IPS DF 4.7 (cell line): ENCODE results near the gene MTARC1.

Experiments
- DNase-seq: peaks from one replicate; pipeline ENCODE4 v3.0.0-alpha.2; 2013; ENCODE audit warnings: low spot score; ENCODE audit errors: extremely low read depth

MTARC1 gene

GRCh38 chr1:220770245-220770913 lies 16.3 kb upstream of the MTARC1 start:
- no peak for DNase-seq

- no peak for DNase-seq
Measured at GRCh38 chr1:220772846-220773245, 13.9 kb upstream of the MTARC1 start.

GRCh38 chr1:220775240-220775853 lies 11.4 kb upstream of the MTARC1 start:
- no peak for DNase-seq

GRCh38 chr1:220776254-220776653 lies 10.5 kb upstream of the MTARC1 start:
- DNase-seq, result no peak

GRCh38 chr1:220776720-220777326 lies 9.9 kb upstream of the MTARC1 start:
- no peak for DNase-seq

- DNase-seq, result no peak
Measured at GRCh38 chr1:220783453-220783852, 3.3 kb upstream of the MTARC1 start.

GRCh38 chr1:220784751-220785150 lies 2.0 kb upstream of the MTARC1 start:
- no peak for DNase-seq

- no peak for DNase-seq
Measured at GRCh38 chr1:220785166-220786056, 1.3 kb upstream of the MTARC1 start.

GRCh38 chr1:220786057-220786336 lies 716 bp upstream of the MTARC1 start:
- DNase-seq, result no peak

GRCh38 chr1:220787069-220787619 lies 431 bp downstream of the MTARC1 start:
- DNase-seq, result no peak

- DNase-seq, result no peak
Measured at GRCh38 chr1:220788900-220789299, 2.2 kb downstream of the MTARC1 start.

- DNase-seq, result no peak
Measured at GRCh38 chr1:220789532-220790147, 2.9 kb downstream of the MTARC1 start.

- DNase-seq, result no peak
Measured at GRCh38 chr1:220791285-220791684, 4.6 kb downstream of the MTARC1 start.

- no peak for DNase-seq
Measured at GRCh38 chr1:220791956-220792355, 5.2 kb downstream of the MTARC1 start.

- no peak for DNase-seq
Measured at GRCh38 chr1:220796530-220796929, 9.8 kb downstream of the MTARC1 start.

- no peak for DNase-seq
Measured at GRCh38 chr1:220797044-220797443, 10.3 kb downstream of the MTARC1 start.

GRCh38 chr1:220797553-220797952 lies 10.8 kb downstream of the MTARC1 start:
- DNase-seq, result no peak

- DNase-seq, result no peak
Measured at GRCh38 chr1:220798338-220798737, 11.6 kb downstream of the MTARC1 start.

- DNase-seq, result no peak
Measured at GRCh38 chr1:220800262-220800661, 13.5 kb downstream of the MTARC1 start.

GRCh38 chr1:220803401-220804201 lies 16.9 kb downstream of the MTARC1 start:
- no peak for DNase-seq

- DNase-seq, result no peak
Measured at GRCh38 chr1:220804202-220804586, 17.5 kb downstream of the MTARC1 start.
